Type B pancreatic cell (in vitro differentiated cells): ENCODE data around the gene ZC3HAV1L. TPM values are rescaled to one million over a fixed set of nuclear protein-coding genes. Genes with fewer than 3 reads are reported as not detected.
A peak's percentile ranks its signal among the peaks of the same experiment; 100 is the strongest.

Source experiments
- DNase-seq: peaks from one replicate; pipeline ENCODE4 v3.0.0; 2021; ENCODE audit warnings: mixed read lengths; ENCODE audit not compliant: unreplicated experiment; ENCODE audit errors: extremely low spot score
- H3K27ac Mint-ChIP-seq: 2 replicates; pipeline ENCODE4 v1.8.0; 2021; ENCODE audit warnings: mild to moderate bottlenecking, mixed read lengths
- H3K27me3 Mint-ChIP-seq: 2 replicates; pipeline ENCODE4 v1.8.0; 2021; ENCODE audit warnings: mixed read lengths
- H3K36me3 Mint-ChIP-seq: 2 replicates; pipeline ENCODE4 v1.8.0; 2021; ENCODE audit warnings: mixed read lengths
- H3K4me1 Mint-ChIP-seq: one replicate; pipeline ENCODE4 v1.8.0; 2021; ENCODE audit warnings: mixed read lengths; ENCODE audit not compliant: unreplicated experiment
- H3K4me3 Mint-ChIP-seq: 2 replicates; pipeline ENCODE4 v1.8.0; 2021; ENCODE audit warnings: mild to moderate bottlenecking, mixed read lengths
- H3K9me3 Mint-ChIP-seq: 2 replicates; pipeline ENCODE4 v1.8.0; 2021; ENCODE audit warnings: mixed read lengths
- total RNA-seq: library from RNA; stranded (reverse); gene quantifications from 2 replicates; pipeline ENCODE4 v1.2.1, GENCODE V29; 2021; ENCODE audit warnings: low replicate concordance
- TF ChIP-seq, protein P1 (sequence below): fragments of 200-600 bp; sonication (generic); conservative IDR thresholded peaks from 2 replicates; pipeline ENCODE4 v1.5.0; 2021; ENCODE audit warnings: antibody characterized with exemption, mild to moderate bottlenecking

The ZC3HAV1L gene
- total RNA-seq, 1 donor from 2014 or later = 3.1 TPM

- Mint-ChIP-seq H3K36me3 (no peaks in the 10 kb centered on the region), H3K27me3 (no peaks in the 10 kb centered on the region), H3K4me1 (no peaks in the 10 kb centered on the region), H3K4me3 (no peak overlapping the region), H3K27ac (no peak overlapping the region), H3K9me3 (no peaks in the 10 kb centered on the region)
- TF ChIP-seq, protein P1, sequence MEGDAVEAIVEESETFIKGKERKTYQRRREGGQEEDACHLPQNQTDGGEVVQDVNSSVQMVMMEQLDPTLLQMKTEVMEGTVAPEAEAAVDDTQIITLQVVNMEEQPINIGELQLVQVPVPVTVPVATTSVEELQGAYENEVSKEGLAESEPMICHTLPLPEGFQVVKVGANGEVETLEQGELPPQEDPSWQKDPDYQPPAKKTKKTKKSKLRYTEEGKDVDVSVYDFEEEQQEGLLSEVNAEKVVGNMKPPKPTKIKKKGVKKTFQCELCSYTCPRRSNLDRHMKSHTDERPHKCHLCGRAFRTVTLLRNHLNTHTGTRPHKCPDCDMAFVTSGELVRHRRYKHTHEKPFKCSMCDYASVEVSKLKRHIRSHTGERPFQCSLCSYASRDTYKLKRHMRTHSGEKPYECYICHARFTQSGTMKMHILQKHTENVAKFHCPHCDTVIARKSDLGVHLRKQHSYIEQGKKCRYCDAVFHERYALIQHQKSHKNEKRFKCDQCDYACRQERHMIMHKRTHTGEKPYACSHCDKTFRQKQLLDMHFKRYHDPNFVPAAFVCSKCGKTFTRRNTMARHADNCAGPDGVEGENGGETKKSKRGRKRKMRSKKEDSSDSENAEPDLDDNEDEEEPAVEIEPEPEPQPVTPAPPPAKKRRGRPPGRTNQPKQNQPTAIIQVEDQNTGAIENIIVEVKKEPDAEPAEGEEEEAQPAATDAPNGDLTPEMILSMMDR = no peak
- no peak for DNase-seq
These were observed 24.5 kb downstream of the ZC3HAV1L start for GRCh38 chr7:139011373-139011772.

DNA sequence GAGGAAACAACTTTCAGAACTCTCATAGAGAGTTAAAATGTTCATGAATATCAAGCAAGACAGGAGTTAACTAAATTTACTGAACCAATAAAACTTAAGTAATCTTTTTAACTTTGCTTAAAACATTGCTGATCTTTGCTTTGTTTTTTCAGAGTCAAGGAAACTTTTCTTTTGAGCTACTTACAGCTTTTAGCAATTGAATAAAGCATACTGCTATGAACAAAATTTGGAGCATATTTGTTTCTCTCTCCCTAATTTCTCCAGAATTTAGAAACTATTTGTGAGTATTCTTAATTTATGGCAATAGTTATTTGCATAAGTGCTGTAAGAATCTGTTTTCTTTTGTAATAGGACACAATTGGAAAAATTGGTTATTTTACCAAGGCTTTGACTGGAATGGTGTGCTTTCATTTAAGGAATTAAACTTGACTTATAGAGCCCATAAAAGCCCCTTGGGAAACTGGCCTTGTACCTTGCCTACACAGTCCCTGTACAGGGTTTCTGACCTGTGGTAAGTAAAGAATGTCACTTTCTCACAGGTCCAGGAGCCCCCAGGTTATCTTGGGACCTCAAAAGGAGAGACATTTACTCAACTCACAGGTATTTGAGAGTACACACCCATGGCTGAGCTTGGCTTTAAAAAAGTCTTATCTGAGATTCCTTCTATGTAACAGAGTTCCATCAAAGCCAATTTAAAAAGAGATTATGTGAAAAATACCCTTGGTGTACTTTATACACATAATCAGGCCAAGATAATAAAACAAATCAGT, 31.3 kb downstream of the ZC3HAV1L start:
- H3K4me1 Mint-ChIP-seq = no peaks in the 10 kb centered on the region
- H3K27me3 Mint-ChIP-seq = no peaks in the 10 kb centered on the region
- no peak overlapping the region for H3K27ac Mint-ChIP-seq
- DNase-seq = no peak
- H3K4me3 Mint-ChIP-seq = no peak overlapping the region
- H3K9me3 Mint-ChIP-seq = peaks cover 7% of the 10 kb centered on the region
- no peaks in the 10 kb centered on the region for H3K36me3 Mint-ChIP-seq
- TF ChIP-seq, protein P1 = no peak

- H3K9me3 Mint-ChIP-seq = no peaks in the 10 kb centered on the region
- H3K27me3 Mint-ChIP-seq = no peaks in the 10 kb centered on the region
- no peak for DNase-seq
- H3K36me3 Mint-ChIP-seq = no peaks in the 10 kb centered on the region
- TF ChIP-seq, protein P1 = no peak
- no peaks in the 10 kb centered on the region for H3K4me1 Mint-ChIP-seq
- no peak overlapping the region for H3K27ac Mint-ChIP-seq
- no peak overlapping the region for H3K4me3 Mint-ChIP-seq
These were observed 36.4 kb downstream of the ZC3HAV1L start for GRCh38 chr7:138999414-138999813.

GRCh38 chr7:138992052-138992531, 43.8 kb downstream of the ZC3HAV1L start:
- DNase-seq = no peak
- Mint-ChIP-seq H3K9me3 (no peaks in the 10 kb centered on the region), H3K36me3 (no peaks in the 10 kb centered on the region), H3K27me3 (no peaks in the 10 kb centered on the region), H3K27ac (peak overlapping the region; percentile 75), H3K4me1 (no peaks in the 10 kb centered on the region), H3K4me3 (peak overlapping the region; percentile 0)
- TF ChIP-seq, protein P1 = no peak

GRCh38 chr7:138987686-138988085, 48.2 kb downstream of the ZC3HAV1L start:
- Mint-ChIP-seq H3K9me3 (peaks cover 5% of the 10 kb centered on the region), H3K4me1 (no peaks in the 10 kb centered on the region), H3K36me3 (no peaks in the 10 kb centered on the region), H3K27ac (no peak overlapping the region), H3K27me3 (peaks cover 4% of the 10 kb centered on the region), H3K4me3 (no peak overlapping the region)
- DNase-seq = no peak
- TF ChIP-seq, protein P1 = no peak
